Stomach (tissue), 9 donors: ENCODE results near the gene ZKSCAN1. TPM values are rescaled to one million over a fixed set of nuclear protein-coding genes. Genes with fewer than 3 reads are reported as not detected.

ENCODE experiments used
- DNase-seq, 2 donors: peaks; one replicate each; pipeline versions ENCODE4 v3.0.0 to v3.0.0-alpha.2; 2013 to 2019
- H3K27ac ChIP-seq, 5 donors: fragments of 200-600 bp in 4 of 5; sonication (generic) in 4 of 5; one replicate each; pipeline ENCODE4 v1.5.1; 2013 to 2019; ENCODE audit warnings: mild to moderate bottlenecking in 1 of 5, moderate library complexity in 1 of 5
- H3K27me3 ChIP-seq, 3 donors: fragments of 200-600 bp; sonication (generic); one replicate each; pipeline ENCODE4 v1.5.1; 2017 to 2019; ENCODE audit warnings: mixed run types in 1 of 3
- H3K36me3 ChIP-seq, 4 donors: fragments of 200-600 bp; sonication (generic); 1 replicate in 3 of 4; 2 replicates in 1 of 4; pipeline ENCODE4 v1.5.1; 2016 to 2019
- H3K4me1 ChIP-seq, 4 donors: fragments of 200-600 bp; sonication (generic); one replicate each; pipeline ENCODE4 v1.5.1; 2016 to 2019
- H3K4me3 ChIP-seq, 4 donors: fragments of 200-600 bp; sonication (generic) in 3 of 4; one replicate each; pipeline ENCODE4 v1.5.1; 2016 to 2019; ENCODE audit warnings: mild to moderate bottlenecking in 1 of 4
- H3K9me3 ChIP-seq, 4 donors: fragments of 200-600 bp; sonication (generic); one replicate each; pipeline ENCODE4 v1.5.1; 2016 to 2019
- CTCF ChIP-seq, 7 experiments: fragments of 450-650 bp in 4 of 7; fragments of 200-600 bp in 3 of 7; sonication (generic) in 3 of 7; IDR thresholded peaks; one replicate each; pipeline ENCODE4 v1.5.1; 2016 to 2019; ENCODE audit warnings: antibody characterized with exemption in 7 of 7, control low read depth in 2 of 7, mild to moderate bottlenecking in 1 of 7
- EP300 ChIP-seq: sonication (generic); formaldehyde crosslinking; IDR thresholded peaks from one replicate; pipeline ENCODE4 v1.6.1; 2017; ENCODE audit warnings: antibody characterized with exemption
- POLR2A ChIP-seq, 4 donors: fragments of 450-650 bp; IDR thresholded peaks; one replicate each; pipeline ENCODE4 v1.6.1; 2016; ENCODE audit warnings: antibody characterized with exemption in 4 of 4, control low read depth in 2 of 4, mild to moderate bottlenecking in 1 of 4, moderate library complexity in 1 of 4
- POLR2AphosphoS5 ChIP-seq, 3 donors: sonication (generic); formaldehyde crosslinking; IDR thresholded peaks; one replicate each; pipeline ENCODE4 v1.6.1; 2016; ENCODE audit warnings: antibody characterized with exemption in 3 of 3
- WGBS, 5 donors: extraction: QIAGEN DNeasy Blood & Tissue Kit in 3 of 5; methylation state at CpG; one replicate each; pipeline versions ENCODE4 v1.1.5 to v1.1.7; 2013 to 2018; 5-methylcytosine and 5-hydroxymethylcytosine counted together
- intact Hi-C: fragments of 100-400 bp; cut with DNase I; formaldehyde crosslinking; loops from one replicate; pipeline ENCODE4 v1.15.1; 2023; ENCODE audit warnings: low total_unique reads
- polyA plus RNA-seq, 3 donors: library from polyadenylated mRNA; stranded (reverse); fragments of 200-250 nt; gene quantifications; one replicate each; pipeline ENCODE4 v1.2.3, GENCODE V29; 2013
- total RNA-seq, 5 donors: library from RNA; depleted of rRNA; stranded (reverse); fragments of >200 nt; gene quantifications; one replicate each; pipeline versions ENCODE4 v1.1.0 to v1.2.3, GENCODE V29; 2014 to 2016
- donor health status: healthy with polysubstance abuse.
- donor health status: Bipolar disorder and iron deficiency.
- donor health status: healthy.

ZKSCAN1 gene
- total and polyA plus RNA-seq, 8 donors: 9.5 to 153 (median 50.4) TPM

DNA sequence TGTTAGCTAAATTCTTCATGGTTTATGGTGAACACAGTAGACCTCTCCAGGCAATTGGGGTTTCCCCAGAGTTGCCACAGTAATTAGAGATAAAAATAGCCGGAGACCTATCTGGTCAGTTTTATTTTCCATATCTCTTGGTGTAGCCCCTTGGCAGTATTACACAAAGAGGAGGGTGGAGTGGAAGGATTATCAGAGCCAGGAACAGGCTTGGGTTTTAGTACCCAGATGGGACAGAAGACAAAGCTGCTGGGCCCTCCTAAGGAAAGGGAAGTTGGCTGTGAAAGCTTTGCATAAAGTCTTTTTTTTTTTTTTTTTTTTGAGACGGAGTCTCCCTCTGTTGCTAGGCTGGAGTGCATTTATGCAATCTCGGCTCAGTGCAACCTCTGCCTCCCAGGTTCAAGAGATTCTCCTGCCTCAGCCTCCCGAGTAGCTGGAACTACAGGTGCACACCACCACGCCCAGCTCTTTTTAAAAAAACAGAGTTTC is 43.9 kb downstream of the ZKSCAN1 start:
- no peak for DNase-seq
- WGBS, 5 donors: 74 to 83% (median 79%) methylated on average over 5 of the region's 5 CpGs
- no peak overlapping the region for H3K27ac ChIP-seq
- H3K4me3 ChIP-seq: no peak overlapping the region
- intact Hi-C loops: loop anchor here (10.0 kb wide), 2 partner anchors 64 to 144 kb away; partner anchors contain the start of gene TRIM4
- H3K27me3 ChIP-seq: no peaks in the 10 kb centered on the region
- no peak for TF ChIP-seq EP300
- no peak for TF ChIP-seq CTCF (IDR thresholded peaks at IDR 0.05)
- TF ChIP-seq POLR2A (IDR thresholded peaks at IDR 0.05): no peak
- no peak for TF ChIP-seq POLR2AphosphoS5 (IDR thresholded peaks at IDR 0.05)
- no peaks in the 10 kb centered on the region for H3K4me1 ChIP-seq
- peaks cover 55 to 82% (median 81%) of the 10 kb centered on the region in 4 donors for H3K36me3 ChIP-seq
- no peaks in the 10 kb centered on the region for H3K9me3 ChIP-seq

DNA sequence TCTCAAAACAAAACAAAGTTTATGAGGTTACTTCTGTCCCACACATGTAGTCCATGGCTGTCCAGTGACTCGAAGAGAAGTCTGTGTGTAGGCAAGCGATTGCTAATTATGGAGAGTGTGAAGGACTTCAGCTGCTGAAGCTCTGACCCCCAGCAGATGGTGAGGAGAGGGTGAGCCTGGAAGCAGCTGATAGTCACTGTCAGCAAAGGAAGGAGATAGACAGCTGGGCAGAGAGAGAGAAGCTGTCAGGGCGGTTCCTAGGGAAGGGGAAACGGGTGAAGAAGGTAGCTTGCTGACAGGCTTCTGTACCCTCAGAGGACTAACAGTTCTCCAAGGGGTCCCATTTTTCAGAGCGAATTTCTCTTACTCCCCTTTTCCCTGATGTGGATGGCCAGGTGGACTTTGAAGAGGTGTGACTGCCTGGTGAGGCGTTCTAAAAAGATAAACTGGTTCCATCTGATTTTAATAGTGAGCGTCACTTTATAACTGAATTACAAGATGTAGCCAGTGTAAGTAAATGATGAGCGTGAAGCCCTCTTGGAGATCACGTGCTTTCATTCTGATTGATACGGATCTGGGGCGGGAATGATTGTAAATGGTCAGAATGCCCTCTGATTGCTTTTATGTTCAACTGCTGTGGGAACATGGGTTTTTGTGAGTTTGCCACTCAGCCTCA is 46.3 kb downstream of the ZKSCAN1 start:
- H3K27me3 ChIP-seq: no peaks in the 10 kb centered on the region
- TF ChIP-seq EP300 (no peak), CTCF (IDR thresholded peaks at IDR 0.05) (no peak), POLR2AphosphoS5 (IDR thresholded peaks at IDR 0.05) (no peak), POLR2A (IDR thresholded peaks at IDR 0.05) (no peak)
- H3K36me3 ChIP-seq: peaks cover 61 to 95% (median 88%) of the 10 kb centered on the region in 4 donors
- no peak overlapping the region for H3K4me3 ChIP-seq
- H3K27ac ChIP-seq: no peak overlapping the region
- 93 to 95% (median 93%) methylated on average over 11 of the region's 11 CpGs for WGBS, 5 donors
- no peaks in the 10 kb centered on the region for H3K9me3 ChIP-seq
- intact Hi-C loops: no loop called here
- peaks cover 11 to 19% (median 13%) of the 10 kb centered on the region in 4 donors for H3K4me1 ChIP-seq
- no peak for DNase-seq

- H3K4me1 ChIP-seq: peaks cover 11 to 20% (median 13%) of the 10 kb centered on the region in 4 donors
- H3K36me3 ChIP-seq: peaks cover 44 to 94% (median 88%) of the 10 kb centered on the region in 4 donors
- no peak overlapping the region for H3K4me3 ChIP-seq
- no peak for DNase-seq
- WGBS, 5 donors: 90 to 95% (median 94%) methylated on average over 4 of the region's 4 CpGs
- H3K9me3 ChIP-seq: no peaks in the 10 kb centered on the region
- H3K27me3 ChIP-seq: no peaks in the 10 kb centered on the region
- no peak overlapping the region for H3K27ac ChIP-seq
- TF ChIP-seq EP300 (no peak), POLR2A (IDR thresholded peaks at IDR 0.05) (no peak), CTCF (IDR thresholded peaks at IDR 0.05) (no peak), POLR2AphosphoS5 (IDR thresholded peaks at IDR 0.05) (no peak)
- intact Hi-C loops: no loop called here
Measured at GRCh38 chr7:100063376-100063775, 48.0 kb downstream of the ZKSCAN1 start.

- 83 to 94% (median 90%) methylated on average over 8 to 9 of the region's 9 CpGs for WGBS, 5 donors
- H3K4me1 ChIP-seq: peaks cover 11 to 20% (median 13%) of the 10 kb centered on the region in 4 donors
- intact Hi-C loops: no loop called here
- H3K27me3 ChIP-seq: no peaks in the 10 kb centered on the region
- peaks cover 37 to 94% (median 88%) of the 10 kb centered on the region in 4 donors for H3K36me3 ChIP-seq
- no peak overlapping the region for H3K27ac ChIP-seq
- DNase-seq: no peak
- no peak overlapping the region for H3K4me3 ChIP-seq
- no peak for TF ChIP-seq CTCF (IDR thresholded peaks at IDR 0.05)
- TF ChIP-seq EP300: no peak
- no peak for TF ChIP-seq POLR2AphosphoS5 (IDR thresholded peaks at IDR 0.05)
- no peak for TF ChIP-seq POLR2A (IDR thresholded peaks at IDR 0.05)
- H3K9me3 ChIP-seq: no peaks in the 10 kb centered on the region
Measured at GRCh38 chr7:100064162-100064561, 48.8 kb downstream of the ZKSCAN1 start.
